GM12873 (cell line): ENCODE data around the gene SIL1.
A peak's percentile ranks its signal among the peaks of the same experiment; 100 is the strongest.

Experiments used
- CTCF ChIP-seq: IDR thresholded peaks from 2 replicates; pipeline ENCODE4 v1.5.1; 2012; ENCODE audit warnings: low read depth, mild to moderate bottlenecking, moderate library complexity, low read length, control low read depth; ENCODE audit not compliant: insufficient read depth; ENCODE audit errors: missing control alignments

Gene SIL1

DNA sequence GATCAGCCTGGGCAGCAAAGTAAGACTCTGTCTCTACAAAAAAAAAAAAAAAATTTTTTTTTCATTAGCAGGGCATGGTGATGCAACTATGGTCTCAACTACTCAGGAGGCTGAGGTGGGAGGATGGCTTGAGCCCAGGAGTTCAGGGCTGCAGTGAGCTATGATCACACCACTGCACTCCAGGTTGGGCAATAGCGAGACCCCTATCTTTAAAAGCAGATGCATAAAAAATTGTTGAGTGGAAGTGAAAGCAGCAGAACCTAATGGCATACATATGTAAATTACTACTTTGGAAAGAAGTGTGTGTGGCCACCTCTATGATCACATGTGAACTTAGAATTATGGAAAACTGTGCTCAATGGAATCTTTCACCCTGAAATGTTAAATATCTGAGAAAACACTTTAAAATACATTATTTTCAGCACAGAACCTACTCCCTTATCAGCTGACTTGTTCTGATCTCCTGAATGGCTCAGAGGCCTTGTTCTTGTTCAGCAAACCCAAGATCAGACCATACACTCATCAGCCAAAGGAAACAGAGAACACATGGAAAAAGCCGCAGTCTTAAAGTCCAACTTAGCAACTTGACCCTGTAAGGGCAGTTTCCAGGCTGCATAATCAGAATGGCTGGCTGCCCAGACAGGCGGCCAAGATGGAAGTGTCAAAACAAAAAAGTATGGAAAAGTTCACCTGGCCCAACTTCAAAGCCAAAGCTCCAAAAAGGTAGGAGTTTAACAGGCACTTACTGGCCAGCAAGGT lies 56.5 kb downstream of the SIL1 start:
- TF ChIP-seq CTCF, result no peak

DNA sequence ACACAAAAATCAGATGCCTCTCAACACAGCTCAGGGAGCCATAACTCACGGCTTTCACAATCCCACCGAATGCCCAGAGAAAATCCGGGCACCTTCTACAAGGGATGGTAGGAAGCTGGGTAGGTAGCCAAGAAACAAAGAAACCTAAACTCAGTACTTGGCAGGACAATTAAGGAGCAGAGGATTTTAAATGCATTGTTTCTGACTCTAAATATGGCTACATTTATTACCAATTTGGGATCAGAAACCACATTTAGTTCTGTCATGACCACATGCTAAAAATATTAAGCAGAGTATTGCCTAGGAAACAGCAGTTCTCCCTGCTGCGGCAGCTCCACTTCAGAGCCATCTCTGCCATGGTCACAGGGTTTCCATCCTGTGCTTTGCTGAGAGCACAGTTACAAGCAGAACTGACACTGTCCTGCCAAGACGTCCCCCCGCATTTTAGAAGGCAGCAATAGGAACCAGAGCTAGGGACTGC lies 57.5 kb downstream of the SIL1 start:
- TF ChIP-seq CTCF, result no peak

DNA sequence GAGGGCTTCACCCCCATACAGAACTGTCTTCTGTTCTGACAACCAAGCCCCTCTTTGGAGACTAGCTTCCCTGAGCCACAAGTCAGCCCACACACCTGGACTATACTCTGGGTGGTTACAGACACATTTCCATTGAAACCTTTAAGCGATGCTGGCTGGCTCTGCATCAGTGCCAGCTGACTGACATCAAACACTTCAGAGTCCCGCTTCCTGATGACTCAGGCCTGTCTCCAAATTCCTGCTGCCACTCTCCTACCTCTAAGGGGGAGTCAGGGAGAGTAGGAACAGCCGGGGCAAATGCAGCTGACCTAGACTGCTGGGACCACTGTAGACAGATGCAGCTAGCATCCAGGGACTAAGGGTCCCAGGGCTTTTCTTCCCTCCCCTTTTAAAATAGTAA lies 59.4 kb downstream of the SIL1 start:
- no peak for TF ChIP-seq CTCF

GRCh38 chr5:139138109-139138508 lies 60.1 kb downstream of the SIL1 start:
- TF ChIP-seq CTCF, result no peak

DNA sequence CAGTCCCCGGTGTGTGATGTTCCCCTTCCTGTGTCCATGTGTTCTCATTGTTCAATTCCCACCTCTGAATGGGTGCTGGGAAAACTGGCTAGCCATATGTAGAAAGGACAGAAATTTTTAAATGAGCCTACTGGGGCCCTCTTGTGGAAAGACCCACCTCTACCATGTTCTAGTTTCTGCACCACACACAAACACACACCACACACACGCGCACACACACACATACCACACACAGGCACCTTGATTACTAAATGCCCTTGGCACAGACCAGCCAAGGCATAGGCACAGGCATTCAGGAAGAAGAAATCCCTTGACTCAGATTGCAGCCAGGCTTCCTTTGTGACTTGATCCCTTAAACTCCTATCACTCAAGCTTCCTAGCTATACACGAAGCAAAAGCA lies 60.5 kb downstream of the SIL1 start:
- peak; percentile 43 for TF ChIP-seq CTCF

- no peak for TF ChIP-seq CTCF
These were observed 63.3 kb downstream of the SIL1 start for GRCh38 chr5:139134906-139135305.

GRCh38 chr5:139133282-139133681 lies 64.9 kb downstream of the SIL1 start:
- no peak for TF ChIP-seq CTCF
